ENCODE measurements around the gene NEU2.

GRCh38 chr2:233010569-233011267, 21.8 kb upstream of the NEU2 start:
- TF ChIP-seq REST (IDR thresholded peaks at IDR 0.05; ENCODE audit: low read depth) (no peak), YY1 (IDR thresholded peaks at IDR 0.05; ENCODE audit: low read depth) (no peak), RAD21 (IDR thresholded peaks at IDR 0.05; ENCODE audit: low read depth) (no peak), EP300 (IDR thresholded peaks at IDR 0.05; ENCODE audit: borderline replicate concordance) (no peak), ZBTB7A (IDR thresholded peaks at IDR 0.05; ENCODE audit: low read depth) (no peak), MAX (IDR thresholded peaks at IDR 0.05) (no peak), NFIC (IDR thresholded peaks at IDR 0.05) (no peak), TAF1 (IDR thresholded peaks at IDR 0.05; ENCODE audit: low read depth) (no peak), USF1 (IDR thresholded peaks at IDR 0.05) (no peak), CEBPB (IDR thresholded peaks at IDR 0.05) (no peak)
